ENCODE data around the gene PCDH9.

Gene PCDH9

GRCh38 chr13:67014399-67014798, 215.7 kb downstream of the PCDH9 start:
- in situ Hi-C loops (cut with MboI; ENCODE audit: low pct_unique_long_range_greater_than_20kb, low sequenced_read_pairs) = no loop called here
- DNase-seq = no peak

GRCh38 chr13:67013709-67014108, 216.4 kb downstream of the PCDH9 start:
- no peak for DNase-seq
- in situ Hi-C loops (cut with MboI; ENCODE audit: low pct_unique_long_range_greater_than_20kb, low sequenced_read_pairs) = no loop called here

GRCh38 chr13:67008075-67008668, 222.0 kb downstream of the PCDH9 start:
- DNase-seq = no peak
- in situ Hi-C loops (cut with MboI; ENCODE audit: low pct_unique_long_range_greater_than_20kb, low sequenced_read_pairs) = no loop called here

GRCh38 chr13:67004511-67004910, 225.6 kb downstream of the PCDH9 start:
- in situ Hi-C loops (cut with MboI; ENCODE audit: low pct_unique_long_range_greater_than_20kb, low sequenced_read_pairs) = no loop called here
- no peak for DNase-seq

- no peak for DNase-seq
- in situ Hi-C loops (cut with MboI; ENCODE audit: low pct_unique_long_range_greater_than_20kb, low sequenced_read_pairs) = no loop called here
Measured at GRCh38 chr13:67003743-67004142, 226.4 kb downstream of the PCDH9 start.

- in situ Hi-C loops (cut with MboI; ENCODE audit: low pct_unique_long_range_greater_than_20kb, low sequenced_read_pairs) = no loop called here
- no peak for DNase-seq
Measured at GRCh38 chr13:67001363-67001762, 228.8 kb downstream of the PCDH9 start.

GRCh38 chr13:66996503-66996902, 233.6 kb downstream of the PCDH9 start:
- no peak for DNase-seq

GRCh38 chr13:66995203-66995611, 234.9 kb downstream of the PCDH9 start:
- in situ Hi-C loops (cut with MboI; ENCODE audit: low pct_unique_long_range_greater_than_20kb, low sequenced_read_pairs) = no loop called here
- no peak for DNase-seq

More at GRCh38 chr13:66996503-66996902, 233.6 kb downstream of the PCDH9 start:
- in situ Hi-C loops (cut with MboI; ENCODE audit: low pct_unique_long_range_greater_than_20kb, low sequenced_read_pairs) = no loop called here

GRCh38 chr13:66994517-66995202, 235.5 kb downstream of the PCDH9 start:
- DNase-seq = no peak
- in situ Hi-C loops (cut with MboI; ENCODE audit: low pct_unique_long_range_greater_than_20kb, low sequenced_read_pairs) = no loop called here

GRCh38 chr13:66994097-66994496, 236.0 kb downstream of the PCDH9 start:
- DNase-seq = peak; percentile 61
- in situ Hi-C loops (cut with MboI; ENCODE audit: low pct_unique_long_range_greater_than_20kb, low sequenced_read_pairs) = no loop called here

GRCh38 chr13:66992719-66993118, 237.4 kb downstream of the PCDH9 start:
- in situ Hi-C loops (cut with MboI; ENCODE audit: low pct_unique_long_range_greater_than_20kb, low sequenced_read_pairs) = no loop called here
- no peak for DNase-seq

GRCh38 chr13:66992183-66992582, 238.0 kb downstream of the PCDH9 start:
- in situ Hi-C loops (cut with MboI; ENCODE audit: low pct_unique_long_range_greater_than_20kb, low sequenced_read_pairs) = no loop called here
- peak; percentile 4 for DNase-seq

GRCh38 chr13:66984241-66984640, 245.9 kb downstream of the PCDH9 start:
- DNase-seq = no peak
- in situ Hi-C loops (cut with MboI; ENCODE audit: low pct_unique_long_range_greater_than_20kb, low sequenced_read_pairs) = no loop called here

- no peak for DNase-seq
- in situ Hi-C loops (cut with MboI; ENCODE audit: low pct_unique_long_range_greater_than_20kb, low sequenced_read_pairs) = no loop called here
Measured at GRCh38 chr13:66981912-66982311, 248.2 kb downstream of the PCDH9 start.

GRCh38 chr13:66977161-66977560, 253.0 kb downstream of the PCDH9 start:
- no peak for DNase-seq
- in situ Hi-C loops (cut with MboI; ENCODE audit: low pct_unique_long_range_greater_than_20kb, low sequenced_read_pairs) = no loop called here

GRCh38 chr13:66974889-66975288, 255.2 kb downstream of the PCDH9 start:
- DNase-seq = no peak

GRCh38 chr13:66974174-66974573, 256.0 kb downstream of the PCDH9 start:
- in situ Hi-C loops (cut with MboI; ENCODE audit: low pct_unique_long_range_greater_than_20kb, low sequenced_read_pairs) = no loop called here
- DNase-seq = no peak

More at GRCh38 chr13:66974889-66975288, 255.2 kb downstream of the PCDH9 start:
- in situ Hi-C loops (cut with MboI; ENCODE audit: low pct_unique_long_range_greater_than_20kb, low sequenced_read_pairs) = no loop called here

GRCh38 chr13:66972659-66973058, 257.5 kb downstream of the PCDH9 start:
- no peak for DNase-seq
- in situ Hi-C loops (cut with MboI; ENCODE audit: low pct_unique_long_range_greater_than_20kb, low sequenced_read_pairs) = no loop called here

GRCh38 chr13:66971004-66971403, 259.1 kb downstream of the PCDH9 start:
- no peak for DNase-seq
- in situ Hi-C loops (cut with MboI; ENCODE audit: low pct_unique_long_range_greater_than_20kb, low sequenced_read_pairs) = no loop called here

- no peak for DNase-seq
- in situ Hi-C loops (cut with MboI; ENCODE audit: low pct_unique_long_range_greater_than_20kb, low sequenced_read_pairs) = no loop called here
Measured at GRCh38 chr13:66969291-66969690, 260.8 kb downstream of the PCDH9 start.
